ENCODE measurements around the gene ELF1. TPM values are rescaled to one million over a fixed set of nuclear protein-coding genes. Genes with fewer than 3 reads are reported as not detected.

The ELF1 gene
- total and polyA plus RNA-seq, 2 donors (not counting 1 experiment from before 2014, with no cell fraction given): 38.5 to 41.0 TPM

Other genes starting within 250 kb of the ELF1 start
- 14.2 and 14.9 TPM in 2 replicates for gene MRPS31, start 248.1 kb downstream of the ELF1 start, total RNA-seq
- 16.0 and 21.8 TPM in 2 replicates for gene MRPS31, start 248.1 kb downstream of the ELF1 start, polyA plus RNA-seq
- gene SLC25A15, start 229.7 kb downstream of the ELF1 start, total RNA-seq: 9.6 and 10.3 TPM in 2 replicates
- gene SLC25A15, start 229.7 kb downstream of the ELF1 start, polyA plus RNA-seq: 6.8 and 10.2 TPM in 2 replicates
- 12.6 and 13.7 TPM in 2 replicates for gene WBP4, start 42.2 kb upstream of the ELF1 start, total RNA-seq
- gene WBP4, start 42.2 kb upstream of the ELF1 start, polyA plus RNA-seq: 17.7 and 18.2 TPM in 2 replicates
- gene KBTBD6, start 113.5 kb upstream of the ELF1 start, total RNA-seq: 10.0 and 12.4 TPM in 2 replicates
- 6.6 and 6.7 TPM in 2 replicates for gene KBTBD6, start 113.5 kb upstream of the ELF1 start, polyA plus RNA-seq
- 4.6 and 5.9 TPM in 2 replicates for gene KBTBD7, start 175.3 kb upstream of the ELF1 start, total RNA-seq
- 3.4 and 3.5 TPM in 2 replicates for gene KBTBD7, start 175.3 kb upstream of the ELF1 start, polyA plus RNA-seq
- gene MTRF1, start 244.3 kb upstream of the ELF1 start, total RNA-seq: 13.4 and 17.2 TPM in 2 replicates
- gene MTRF1, start 244.3 kb upstream of the ELF1 start, polyA plus RNA-seq: 9.4 and 11.6 TPM in 2 replicates

Measured in fibroblast of lung (primary cell).